GM18499 (cell line): ENCODE measurements around the gene RNF20.
"Not testable (repeated sequence)": the region's sequence is repeated elsewhere in the genome, so short reads cannot be mapped to it uniquely, and the experiment has no call there.

Experiments used
- ATAC-seq: cut with Tn5 transposase; IDR thresholded peaks from one replicate; pipeline ENCODE4 v1.9.1; 2021; ENCODE audit warnings: moderate number of reproducible peaks; ENCODE audit not compliant: insufficient read depth, unreplicated experiment

RNF20 gene

GRCh38 chr9:101585740-101586139 lies 52.1 kb downstream of the RNF20 start:
- ATAC-seq, result no peak

GRCh38 chr9:101586651-101587050 lies 53.0 kb downstream of the RNF20 start:
- peak; percentile 97 for ATAC-seq

GRCh38 chr9:101587332-101588043 lies 53.8 kb downstream of the RNF20 start:
- no peak for ATAC-seq

GRCh38 chr9:101590074-101590473 lies 56.4 kb downstream of the RNF20 start:
- ATAC-seq, result not testable (repeated sequence)

GRCh38 chr9:101590901-101591300 lies 57.2 kb downstream of the RNF20 start:
- ATAC-seq, result no peak

GRCh38 chr9:101591787-101592446 lies 58.3 kb downstream of the RNF20 start:
- no peak for ATAC-seq

- ATAC-seq, result no peak
Observed at GRCh38 chr9:101592788-101593187, 59.1 kb downstream of the RNF20 start.

GRCh38 chr9:101593345-101593744 lies 59.7 kb downstream of the RNF20 start:
- no peak for ATAC-seq

- no peak for ATAC-seq
Observed at GRCh38 chr9:101594796-101595195, 61.1 kb downstream of the RNF20 start, which contains the start of gene PPP3R2. Gene PPP3R2 (minus strand): TSS chr9:101594969. CDS start chr9:101594921, 48 bp downstream.

GRCh38 chr9:101601904-101602765 lies 68.5 kb downstream of the RNF20 start:
- ATAC-seq, result no peak

GRCh38 chr9:101604296-101604695 lies 70.6 kb downstream of the RNF20 start:
- ATAC-seq, result no peak

GRCh38 chr9:101605547-101605946 lies 71.9 kb downstream of the RNF20 start:
- ATAC-seq, result no peak
